ENCODE results near the gene FAM50B.

DNA sequence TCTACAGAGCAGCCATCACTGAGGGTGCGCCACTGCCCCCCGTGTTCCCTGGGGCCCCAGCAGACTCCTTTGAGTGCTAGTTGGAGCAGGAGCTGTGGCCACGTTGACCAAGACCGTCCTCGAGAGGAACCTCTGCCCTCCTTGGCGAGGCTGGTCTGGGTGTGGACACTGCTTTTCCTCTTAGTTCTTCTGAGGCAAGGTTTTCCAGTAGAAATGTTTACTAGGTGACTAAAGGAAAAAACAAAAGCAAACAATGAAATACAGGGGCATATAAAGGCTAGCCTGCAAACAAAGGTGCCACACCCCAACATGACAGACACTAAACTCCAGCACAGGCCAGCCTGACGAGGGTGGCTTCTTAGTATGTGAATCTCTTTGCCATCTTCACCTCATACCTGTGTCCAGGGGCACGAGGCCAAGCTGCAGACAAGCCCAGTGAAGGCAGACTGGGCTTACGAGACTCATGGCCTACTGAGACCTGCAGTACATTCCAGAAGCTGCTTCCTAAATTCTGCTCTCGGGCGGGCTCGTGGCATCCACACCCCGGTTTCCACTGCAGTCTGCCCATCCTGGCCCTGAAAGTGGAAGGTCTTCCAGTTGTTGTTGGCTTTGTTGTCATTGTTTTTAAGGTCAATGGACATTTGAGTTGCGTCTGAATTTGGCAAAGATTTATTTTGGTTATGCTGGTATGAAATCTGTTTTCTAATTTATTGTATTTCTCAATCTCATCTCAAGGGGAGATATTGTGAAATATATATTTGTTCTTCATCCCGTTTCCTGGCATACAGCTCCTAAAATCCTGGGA, 39.2 kb downstream of the FAM50B start:
- TF ChIP-seq, protein P1, sequence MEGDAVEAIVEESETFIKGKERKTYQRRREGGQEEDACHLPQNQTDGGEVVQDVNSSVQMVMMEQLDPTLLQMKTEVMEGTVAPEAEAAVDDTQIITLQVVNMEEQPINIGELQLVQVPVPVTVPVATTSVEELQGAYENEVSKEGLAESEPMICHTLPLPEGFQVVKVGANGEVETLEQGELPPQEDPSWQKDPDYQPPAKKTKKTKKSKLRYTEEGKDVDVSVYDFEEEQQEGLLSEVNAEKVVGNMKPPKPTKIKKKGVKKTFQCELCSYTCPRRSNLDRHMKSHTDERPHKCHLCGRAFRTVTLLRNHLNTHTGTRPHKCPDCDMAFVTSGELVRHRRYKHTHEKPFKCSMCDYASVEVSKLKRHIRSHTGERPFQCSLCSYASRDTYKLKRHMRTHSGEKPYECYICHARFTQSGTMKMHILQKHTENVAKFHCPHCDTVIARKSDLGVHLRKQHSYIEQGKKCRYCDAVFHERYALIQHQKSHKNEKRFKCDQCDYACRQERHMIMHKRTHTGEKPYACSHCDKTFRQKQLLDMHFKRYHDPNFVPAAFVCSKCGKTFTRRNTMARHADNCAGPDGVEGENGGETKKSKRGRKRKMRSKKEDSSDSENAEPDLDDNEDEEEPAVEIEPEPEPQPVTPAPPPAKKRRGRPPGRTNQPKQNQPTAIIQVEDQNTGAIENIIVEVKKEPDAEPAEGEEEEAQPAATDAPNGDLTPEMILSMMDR (IDR thresholded peaks at IDR 0.05): no peak
- no peak for TF ChIP-seq POLR2A (IDR thresholded peaks at IDR 0.05)
